Measurements from ENCODE around the gene NASP. TPM values are rescaled to one million over a fixed set of nuclear protein-coding genes. Genes with fewer than 3 reads are reported as not detected.
A peak's percentile ranks its signal among the peaks of the same experiment; 100 is the strongest.

The NASP gene
- total and polyA plus RNA-seq, 2 experiments from 2014 or later, result 294 to 1,039 TPM

DNA sequence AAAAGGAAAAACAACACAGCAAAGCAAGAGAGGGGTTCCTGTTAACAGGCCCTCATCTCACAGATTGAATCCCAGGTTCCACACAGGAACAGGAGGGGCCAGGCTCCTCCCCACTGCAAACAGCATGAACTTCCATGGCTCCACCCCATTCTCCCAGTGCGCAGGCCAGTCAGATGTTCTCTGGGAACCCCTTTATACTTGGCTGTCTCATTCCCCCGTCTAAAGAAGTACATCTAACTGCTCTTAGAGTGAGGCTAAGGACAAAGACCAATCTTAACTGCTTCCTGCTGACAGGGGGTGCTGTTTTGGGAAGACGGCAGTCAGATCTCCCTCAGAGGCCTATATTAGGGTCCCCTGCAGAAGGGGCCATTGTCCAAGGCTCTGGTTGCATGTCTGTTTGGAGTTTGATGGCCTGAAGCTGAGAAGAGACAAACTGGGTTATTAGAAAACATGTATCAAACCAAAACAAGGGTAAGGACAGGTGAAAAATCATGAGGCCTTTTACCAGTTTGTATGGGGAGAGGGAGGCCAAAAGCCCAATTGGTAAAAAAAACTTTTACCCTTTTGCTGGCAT lies 10.5 kb upstream of the NASP start:
- Histone ChIP-seq H3K36me3 (ENCODE audit: insufficient read depth) (peaks cover 15% of the 10 kb centered on the region; the same call in 1 of the 2 replicates), H3K27me3 (ENCODE audit: insufficient read depth) (no peaks in the 10 kb centered on the region), H3K27ac (ENCODE audit: low read depth) (peak overlapping the region; percentile 83), H3K79me2 (replicated peaks; ENCODE audit: insufficient read depth) (peaks cover 9% of the 10 kb centered on the region; the same call in 1 of the 2 replicates), H2AFZ (no peak overlapping the region), H3F3A (replicated peaks; ENCODE audit: low read depth) (peaks cover 28% of the 10 kb centered on the region), H3K4me1 (ENCODE audit: insufficient read depth) (peaks cover 43% of the 10 kb centered on the region), H3K4me3 (no peak overlapping the region), H3K9me2 (ENCODE audit: insufficient read depth) (no peaks in the 10 kb centered on the region), H3K4me2 (peak overlapping the region; percentile 63), H4K20me1 (replicated peaks; ENCODE audit: insufficient read depth) (peaks cover 5% of the 10 kb centered on the region)
- H3K36me3 Mint-ChIP-seq (ENCODE audit: low read depth), result peaks cover 41% of the 10 kb centered on the region
- TF ChIP-seq ZNF331 (CRISPR knock-in tag; IDR thresholded peaks at IDR 0.05; ENCODE audit: low read depth), result no peak
- peaks cover 40% of the 10 kb centered on the region for H3K4me1 Mint-ChIP-seq
- DNase-seq (ENCODE audit: low spot score) (peak; percentile 59), ATAC-seq (peak; percentile 79)
- H3K27ac Mint-ChIP-seq, result peak overlapping the region; percentile 66; the same call in 1 of the 2 replicates
- peak overlapping the region; percentile 19; the same call in 1 of the 3 replicates for H3K4me3 Mint-ChIP-seq
- peaks cover 11% of the 10 kb centered on the region for H3K9me3 Mint-ChIP-seq
- H3K27me3 Mint-ChIP-seq (ENCODE audit: insufficient read depth, low read depth, poor library complexity), result peaks cover 2% of the 10 kb centered on the region

DNA sequence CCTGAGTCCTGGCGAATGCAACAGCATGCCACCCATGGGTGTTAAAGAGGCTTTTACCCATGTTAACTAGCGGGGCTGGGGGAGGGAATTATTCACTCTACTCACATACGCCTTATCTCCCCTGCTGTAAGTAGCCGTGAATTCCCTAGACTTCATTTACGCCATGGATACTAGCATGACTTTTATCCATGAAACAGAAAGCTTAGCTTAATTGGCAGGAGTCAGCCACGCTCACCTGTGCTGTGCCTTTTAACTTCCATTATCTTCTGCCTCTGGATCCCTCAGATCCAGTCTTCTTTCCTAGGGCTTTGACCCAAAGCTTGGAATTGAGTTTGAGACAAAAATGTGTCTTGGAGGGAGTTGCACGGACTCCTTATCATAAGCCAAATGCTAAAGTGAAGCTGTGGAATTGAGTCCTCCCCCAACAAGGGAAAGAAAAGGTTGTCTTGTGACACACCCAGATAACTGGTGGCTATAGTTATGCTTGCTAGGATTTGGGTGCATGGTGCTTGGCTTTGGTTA lies 9.7 kb upstream of the NASP start:
- Histone ChIP-seq H4K20me1 (replicated peaks; ENCODE audit: insufficient read depth) (peaks cover 3% of the 10 kb centered on the region), H3K9me2 (ENCODE audit: insufficient read depth) (no peaks in the 10 kb centered on the region), H3K79me2 (replicated peaks; ENCODE audit: insufficient read depth) (peaks cover 9% of the 10 kb centered on the region; the same call in 1 of the 2 replicates), H3K27ac (ENCODE audit: low read depth) (peak overlapping the region; percentile 83; the same call in 1 of the 2 replicates), H3K4me3 (no peak overlapping the region), H3K27me3 (ENCODE audit: insufficient read depth) (no peaks in the 10 kb centered on the region), H3K36me3 (ENCODE audit: insufficient read depth) (peaks cover 7% of the 10 kb centered on the region; the same call in 1 of the 2 replicates), H3F3A (replicated peaks; ENCODE audit: low read depth) (peaks cover 21% of the 10 kb centered on the region), H2AFZ (no peak overlapping the region), H3K4me1 (ENCODE audit: insufficient read depth) (peaks cover 43% of the 10 kb centered on the region), H3K4me2 (peak overlapping the region; percentile 63)
- Mint-ChIP-seq H3K4me3 (no peak overlapping the region), H3K4me1 (peaks cover 40% of the 10 kb centered on the region), H3K9me3 (peaks cover 14% of the 10 kb centered on the region), H3K36me3 (ENCODE audit: low read depth) (peaks cover 36% of the 10 kb centered on the region), H3K27ac (no peak overlapping the region), H3K27me3 (ENCODE audit: insufficient read depth, low read depth, poor library complexity) (peaks cover 2% of the 10 kb centered on the region)
- DNase-seq (ENCODE audit: low spot score) (no peak), ATAC-seq (no peak)
- TF ChIP-seq, protein P1, sequence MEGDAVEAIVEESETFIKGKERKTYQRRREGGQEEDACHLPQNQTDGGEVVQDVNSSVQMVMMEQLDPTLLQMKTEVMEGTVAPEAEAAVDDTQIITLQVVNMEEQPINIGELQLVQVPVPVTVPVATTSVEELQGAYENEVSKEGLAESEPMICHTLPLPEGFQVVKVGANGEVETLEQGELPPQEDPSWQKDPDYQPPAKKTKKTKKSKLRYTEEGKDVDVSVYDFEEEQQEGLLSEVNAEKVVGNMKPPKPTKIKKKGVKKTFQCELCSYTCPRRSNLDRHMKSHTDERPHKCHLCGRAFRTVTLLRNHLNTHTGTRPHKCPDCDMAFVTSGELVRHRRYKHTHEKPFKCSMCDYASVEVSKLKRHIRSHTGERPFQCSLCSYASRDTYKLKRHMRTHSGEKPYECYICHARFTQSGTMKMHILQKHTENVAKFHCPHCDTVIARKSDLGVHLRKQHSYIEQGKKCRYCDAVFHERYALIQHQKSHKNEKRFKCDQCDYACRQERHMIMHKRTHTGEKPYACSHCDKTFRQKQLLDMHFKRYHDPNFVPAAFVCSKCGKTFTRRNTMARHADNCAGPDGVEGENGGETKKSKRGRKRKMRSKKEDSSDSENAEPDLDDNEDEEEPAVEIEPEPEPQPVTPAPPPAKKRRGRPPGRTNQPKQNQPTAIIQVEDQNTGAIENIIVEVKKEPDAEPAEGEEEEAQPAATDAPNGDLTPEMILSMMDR (conservative IDR thresholded peaks at IDR 0.05; ENCODE audit: low read depth in 2 of 2), result no peak
- no peak for TF ChIP-seq EZH2phosphoT487 (IDR thresholded peaks at IDR 0.05; ENCODE audit: unreplicated experiment)
- no peak for TF ChIP-seq ZNF331 (CRISPR knock-in tag; IDR thresholded peaks at IDR 0.05; ENCODE audit: low read depth)
- TF ChIP-seq, protein P2, sequence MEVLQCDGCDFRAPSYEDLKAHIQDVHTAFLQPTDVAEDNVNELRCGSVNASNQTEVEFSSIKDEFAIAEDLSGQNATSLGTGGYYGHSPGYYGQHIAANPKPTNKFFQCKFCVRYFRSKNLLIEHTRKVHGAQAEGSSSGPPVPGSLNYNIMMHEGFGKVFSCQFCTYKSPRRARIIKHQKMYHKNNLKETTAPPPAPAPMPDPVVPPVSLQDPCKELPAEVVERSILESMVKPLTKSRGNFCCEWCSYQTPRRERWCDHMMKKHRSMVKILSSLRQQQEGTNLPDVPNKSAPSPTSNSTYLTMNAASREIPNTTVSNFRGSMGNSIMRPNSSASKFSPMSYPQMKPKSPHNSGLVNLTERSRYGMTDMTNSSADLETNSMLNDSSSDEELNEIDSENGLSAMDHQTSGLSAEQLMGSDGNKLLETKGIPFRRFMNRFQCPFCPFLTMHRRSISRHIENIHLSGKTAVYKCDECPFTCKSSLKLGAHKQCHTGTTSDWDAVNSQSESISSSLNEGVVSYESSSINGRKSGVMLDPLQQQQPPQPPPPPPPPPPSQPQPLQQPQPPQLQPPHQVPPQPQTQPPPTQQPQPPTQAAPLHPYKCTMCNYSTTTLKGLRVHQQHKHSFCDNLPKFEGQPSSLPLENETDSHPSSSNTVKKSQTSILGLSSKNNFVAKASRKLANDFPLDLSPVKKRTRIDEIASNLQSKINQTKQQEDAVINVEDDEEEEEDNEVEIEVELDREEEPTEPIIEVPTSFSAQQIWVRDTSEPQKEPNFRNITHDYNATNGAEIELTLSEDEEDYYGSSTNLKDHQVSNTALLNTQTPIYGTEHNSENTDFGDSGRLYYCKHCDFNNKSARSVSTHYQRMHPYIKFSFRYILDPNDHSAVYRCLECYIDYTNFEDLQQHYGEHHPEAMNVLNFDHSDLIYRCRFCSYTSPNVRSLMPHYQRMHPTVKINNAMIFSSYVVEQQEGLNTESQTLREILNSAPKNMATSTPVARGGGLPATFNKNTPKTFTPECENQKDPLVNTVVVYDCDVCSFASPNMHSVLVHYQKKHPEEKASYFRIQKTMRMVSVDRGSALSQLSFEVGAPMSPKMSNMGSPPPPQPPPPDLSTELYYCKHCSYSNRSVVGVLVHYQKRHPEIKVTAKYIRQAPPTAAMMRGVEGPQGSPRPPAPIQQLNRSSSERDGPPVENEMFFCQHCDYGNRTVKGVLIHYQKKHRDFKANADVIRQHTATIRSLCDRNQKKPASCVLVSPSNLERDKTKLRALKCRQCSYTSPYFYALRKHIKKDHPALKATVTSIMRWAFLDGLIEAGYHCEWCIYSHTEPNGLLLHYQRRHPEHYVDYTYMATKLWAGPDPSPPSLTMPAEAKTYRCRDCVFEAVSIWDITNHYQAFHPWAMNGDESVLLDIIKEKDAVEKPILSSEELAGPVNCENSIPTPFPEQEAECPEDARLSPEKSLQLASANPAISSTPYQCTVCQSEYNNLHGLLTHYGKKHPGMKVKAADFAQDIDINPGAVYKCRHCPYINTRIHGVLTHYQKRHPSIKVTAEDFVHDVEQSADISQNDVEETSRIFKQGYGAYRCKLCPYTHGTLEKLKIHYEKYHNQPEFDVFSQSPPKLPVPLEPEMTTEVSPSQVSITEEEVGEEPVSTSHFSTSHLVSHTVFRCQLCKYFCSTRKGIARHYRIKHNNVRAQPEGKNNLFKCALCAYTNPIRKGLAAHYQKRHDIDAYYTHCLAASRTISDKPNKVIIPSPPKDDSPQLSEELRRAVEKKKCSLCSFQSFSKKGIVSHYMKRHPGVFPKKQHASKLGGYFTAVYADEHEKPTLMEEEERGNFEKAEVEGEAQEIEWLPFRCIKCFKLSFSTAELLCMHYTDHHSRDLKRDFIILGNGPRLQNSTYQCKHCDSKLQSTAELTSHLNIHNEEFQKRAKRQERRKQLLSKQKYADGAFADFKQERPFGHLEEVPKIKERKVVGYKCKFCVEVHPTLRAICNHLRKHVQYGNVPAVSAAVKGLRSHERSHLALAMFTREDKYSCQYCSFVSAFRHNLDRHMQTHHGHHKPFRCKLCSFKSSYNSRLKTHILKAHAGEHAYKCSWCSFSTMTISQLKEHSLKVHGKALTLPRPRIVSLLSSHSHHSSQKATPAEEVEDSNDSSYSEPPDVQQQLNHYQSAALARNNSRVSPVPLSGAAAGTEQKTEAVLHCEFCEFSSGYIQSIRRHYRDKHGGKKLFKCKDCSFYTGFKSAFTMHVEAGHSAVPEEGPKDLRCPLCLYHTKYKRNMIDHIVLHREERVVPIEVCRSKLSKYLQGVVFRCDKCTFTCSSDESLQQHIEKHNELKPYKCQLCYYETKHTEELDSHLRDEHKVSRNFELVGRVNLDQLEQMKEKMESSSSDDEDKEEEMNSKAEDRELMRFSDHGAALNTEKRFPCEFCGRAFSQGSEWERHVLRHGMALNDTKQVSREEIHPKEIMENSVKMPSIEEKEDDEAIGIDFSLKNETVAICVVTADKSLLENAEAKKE (CRISPR knock-in tag; IDR thresholded peaks at IDR 0.05), result no peak
- TF ChIP-seq ZNF114 (CRISPR knock-in tag; IDR thresholded peaks at IDR 0.05), result no peak
- TF ChIP-seq CREB1 (CRISPR knock-in tag; IDR thresholded peaks at IDR 0.05; ENCODE audit: low read depth), result no peak
- TF ChIP-seq, protein P3, sequence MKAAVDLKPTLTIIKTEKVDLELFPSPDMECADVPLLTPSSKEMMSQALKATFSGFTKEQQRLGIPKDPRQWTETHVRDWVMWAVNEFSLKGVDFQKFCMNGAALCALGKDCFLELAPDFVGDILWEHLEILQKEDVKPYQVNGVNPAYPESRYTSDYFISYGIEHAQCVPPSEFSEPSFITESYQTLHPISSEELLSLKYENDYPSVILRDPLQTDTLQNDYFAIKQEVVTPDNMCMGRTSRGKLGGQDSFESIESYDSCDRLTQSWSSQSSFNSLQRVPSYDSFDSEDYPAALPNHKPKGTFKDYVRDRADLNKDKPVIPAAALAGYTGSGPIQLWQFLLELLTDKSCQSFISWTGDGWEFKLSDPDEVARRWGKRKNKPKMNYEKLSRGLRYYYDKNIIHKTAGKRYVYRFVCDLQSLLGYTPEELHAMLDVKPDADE (IDR thresholded peaks at IDR 0.05), result no peak
- TF ChIP-seq JUNB (IDR thresholded peaks at IDR 0.05; ENCODE audit: unreplicated experiment), result no peak
- TF ChIP-seq EZH2 (IDR thresholded peaks at IDR 0.05; ENCODE audit: low read depth, unreplicated experiment), result no peak
- no peak for TF ChIP-seq STAT1 (IDR thresholded peaks at IDR 0.05; ENCODE audit: unreplicated experiment)
- TF ChIP-seq POLR2AphosphoS5 (IDR thresholded peaks at IDR 0.05; ENCODE audit: low read depth), result no peak
- TF ChIP-seq NANOG (IDR thresholded peaks at IDR 0.05; ENCODE audit: borderline replicate concordance), result no peak
